RWPE2 (cell line): ENCODE data around the gene SMCR8.

Experiments
- ATAC-seq: fragments of 200-7000 bp; cut with Tn5 transposase; 3 replicates; pipeline ENCODE4 v1.9.1; 2021; ENCODE audit warnings: low read depth
- DNase-seq: peaks from one replicate; pipeline ENCODE4 v3.0.0-alpha.2; 2020; ENCODE audit warnings: low spot score
- H3K27ac ChIP-seq: fragments of 450-650 bp; 2 replicates; pipeline ENCODE4 v1.5.1; 2017; ENCODE audit warnings: mild to moderate bottlenecking; ENCODE audit not compliant: poor library complexity, severe bottlenecking
- H3K27me3 ChIP-seq: fragments of 250-450 bp; sonication (Bioruptor Pico); 2 replicates; pipeline ENCODE4 v1.5.1; 2021; ENCODE audit warnings: mild to moderate bottlenecking, moderate library complexity; ENCODE audit not compliant: insufficient read depth, poor library complexity, severe bottlenecking
- H3K36me3 ChIP-seq: fragments of 250-450 bp; sonication (Bioruptor Pico); 2 replicates; pipeline ENCODE4 v1.5.1; 2020; ENCODE audit warnings: low read depth, mild to moderate bottlenecking, moderate library complexity
- H3K4me1 ChIP-seq: fragments of 250-450 bp; sonication (Bioruptor Pico); 2 replicates; pipeline ENCODE4 v1.5.1; 2021; ENCODE audit warnings: mild to moderate bottlenecking, moderate library complexity; ENCODE audit not compliant: insufficient read depth, poor library complexity, severe bottlenecking
- H3K4me3 ChIP-seq: fragments of 250-450 bp; sonication (Bioruptor Pico); 2 replicates; pipeline ENCODE4 v1.5.1; 2021; ENCODE audit warnings: mild to moderate bottlenecking, moderate library complexity; ENCODE audit not compliant: severe bottlenecking
- H3K9me3 ChIP-seq: fragments of 250-450 bp; sonication (Bioruptor Pico); 2 replicates; pipeline ENCODE4 v1.5.1; 2021; ENCODE audit warnings: mild to moderate bottlenecking, moderate library complexity; ENCODE audit not compliant: severe bottlenecking
- TF ChIP-seq, protein P1 (sequence below): fragments of 450-650 bp; IDR thresholded peaks from one replicate; pipeline ENCODE4 v1.5.1; 2017; ENCODE audit warnings: mild to moderate bottlenecking, moderate library complexity; ENCODE audit not compliant: poor library complexity, severe bottlenecking

SMCR8 gene

DNA sequence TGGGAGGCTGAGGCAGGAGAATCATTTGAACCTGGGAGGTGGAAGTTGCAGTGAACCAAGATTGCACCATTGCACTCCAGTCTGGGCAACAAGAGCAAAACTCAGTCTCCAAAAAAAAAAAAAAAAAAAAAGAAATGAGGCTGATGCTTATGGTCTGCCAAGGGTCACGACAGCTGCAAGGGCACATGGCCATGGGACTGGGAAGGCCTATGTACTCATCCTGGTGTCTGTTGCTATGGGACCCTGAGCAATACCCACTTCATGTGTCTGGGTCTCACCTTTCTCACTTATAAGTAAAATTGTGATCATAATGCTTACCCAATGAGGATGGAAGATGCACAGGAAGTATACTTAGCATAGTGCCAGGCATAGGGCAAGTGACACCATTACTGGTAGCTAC is 38.0 kb upstream of the SMCR8 start:
- DNase-seq = no peak
- H3K4me1 ChIP-seq = no peaks in the 10 kb centered on the region
- H3K36me3 ChIP-seq = peaks cover 61% of the 10 kb centered on the region
- H3K27ac ChIP-seq = no peak overlapping the region
- H3K27me3 ChIP-seq = no peaks in the 10 kb centered on the region
- H3K9me3 ChIP-seq = no peaks in the 10 kb centered on the region
- TF ChIP-seq, protein P1, sequence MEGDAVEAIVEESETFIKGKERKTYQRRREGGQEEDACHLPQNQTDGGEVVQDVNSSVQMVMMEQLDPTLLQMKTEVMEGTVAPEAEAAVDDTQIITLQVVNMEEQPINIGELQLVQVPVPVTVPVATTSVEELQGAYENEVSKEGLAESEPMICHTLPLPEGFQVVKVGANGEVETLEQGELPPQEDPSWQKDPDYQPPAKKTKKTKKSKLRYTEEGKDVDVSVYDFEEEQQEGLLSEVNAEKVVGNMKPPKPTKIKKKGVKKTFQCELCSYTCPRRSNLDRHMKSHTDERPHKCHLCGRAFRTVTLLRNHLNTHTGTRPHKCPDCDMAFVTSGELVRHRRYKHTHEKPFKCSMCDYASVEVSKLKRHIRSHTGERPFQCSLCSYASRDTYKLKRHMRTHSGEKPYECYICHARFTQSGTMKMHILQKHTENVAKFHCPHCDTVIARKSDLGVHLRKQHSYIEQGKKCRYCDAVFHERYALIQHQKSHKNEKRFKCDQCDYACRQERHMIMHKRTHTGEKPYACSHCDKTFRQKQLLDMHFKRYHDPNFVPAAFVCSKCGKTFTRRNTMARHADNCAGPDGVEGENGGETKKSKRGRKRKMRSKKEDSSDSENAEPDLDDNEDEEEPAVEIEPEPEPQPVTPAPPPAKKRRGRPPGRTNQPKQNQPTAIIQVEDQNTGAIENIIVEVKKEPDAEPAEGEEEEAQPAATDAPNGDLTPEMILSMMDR = no peak
- no peak overlapping the region for H3K4me3 ChIP-seq
- ATAC-seq = no peak

DNA sequence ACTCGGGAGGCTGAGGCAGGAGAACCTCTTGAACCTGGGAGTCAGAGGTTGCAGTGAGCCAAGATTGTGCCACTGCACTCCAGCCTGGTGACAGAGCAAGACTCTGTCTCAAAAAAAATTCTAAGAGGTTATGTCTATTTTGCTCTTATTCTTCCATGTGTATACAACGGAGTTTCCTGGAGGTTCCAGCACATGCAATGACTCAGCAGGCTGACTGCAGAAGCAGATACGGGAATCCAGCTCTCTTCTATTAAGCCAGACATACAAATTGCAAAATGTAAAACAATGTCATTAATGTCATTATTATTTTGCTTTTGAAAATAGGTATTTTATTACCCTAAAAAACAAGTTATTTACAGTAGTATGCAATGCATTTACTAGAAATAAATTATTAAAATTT is 36.2 kb upstream of the SMCR8 start:
- no peaks in the 10 kb centered on the region for H3K4me1 ChIP-seq
- H3K36me3 ChIP-seq = peaks cover 69% of the 10 kb centered on the region
- no peaks in the 10 kb centered on the region for H3K27me3 ChIP-seq
- DNase-seq (no peak), ATAC-seq (no peak)
- H3K4me3 ChIP-seq = no peak overlapping the region
- H3K9me3 ChIP-seq = no peaks in the 10 kb centered on the region
- TF ChIP-seq, protein P1 = no peak
- H3K27ac ChIP-seq = no peak overlapping the region

DNA sequence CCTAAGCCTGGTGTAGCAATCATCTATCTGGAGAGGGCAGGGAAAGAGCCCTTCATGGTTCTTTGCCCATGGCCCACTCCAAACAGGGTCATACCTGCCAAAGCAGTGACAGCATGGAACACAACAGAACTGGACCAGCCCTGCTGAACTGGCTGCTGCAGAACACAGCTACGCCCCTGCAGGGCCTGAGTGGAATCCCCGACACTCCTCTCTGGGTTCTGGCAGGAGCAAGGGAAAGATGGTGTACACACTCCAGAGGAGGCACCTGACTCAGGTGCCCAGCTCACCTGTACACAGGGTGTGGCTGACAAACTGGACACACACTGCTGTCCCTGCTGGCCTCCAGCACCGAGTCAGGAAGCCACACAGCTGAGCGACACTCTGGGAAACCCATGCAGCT is 34.8 kb upstream of the SMCR8 start:
- peaks cover 78% of the 10 kb centered on the region for H3K36me3 ChIP-seq
- DNase-seq (no peak), ATAC-seq (no peak)
- no peak overlapping the region for H3K4me3 ChIP-seq
- TF ChIP-seq, protein P1 = no peak
- H3K9me3 ChIP-seq = no peaks in the 10 kb centered on the region
- H3K27me3 ChIP-seq = no peaks in the 10 kb centered on the region
- no peaks in the 10 kb centered on the region for H3K4me1 ChIP-seq
- no peak overlapping the region for H3K27ac ChIP-seq

DNA sequence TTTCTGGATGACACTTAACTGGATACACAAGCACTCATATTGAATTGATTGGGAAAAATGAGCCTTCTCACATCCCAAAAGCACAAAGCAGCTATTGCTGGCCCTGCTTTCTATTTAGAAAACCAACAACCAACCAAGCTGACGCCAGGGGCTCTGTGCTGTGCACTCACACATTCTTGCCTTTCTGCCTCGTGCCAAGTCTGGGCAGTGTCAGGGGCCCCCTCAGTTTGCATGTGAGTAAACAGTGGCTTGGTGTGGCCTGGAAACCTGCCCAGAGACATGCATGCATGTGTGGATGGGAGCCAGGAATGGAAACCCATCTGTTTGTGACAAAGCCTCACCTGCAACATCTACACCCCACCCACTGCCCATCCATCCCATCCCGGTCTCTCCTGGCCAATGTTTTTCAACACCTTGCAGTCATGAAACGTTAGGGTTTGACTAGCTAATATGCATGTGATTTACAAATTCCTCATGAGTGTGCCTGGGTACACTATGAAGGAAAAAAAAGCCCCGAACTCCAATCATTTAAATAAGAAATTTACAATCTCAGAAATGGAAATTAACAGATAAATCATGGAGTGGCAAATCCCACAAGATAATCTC is 34.2 kb upstream of the SMCR8 start:
- TF ChIP-seq, protein P1 = no peak
- DNase-seq = no peak
- H3K9me3 ChIP-seq = no peaks in the 10 kb centered on the region
- no peak overlapping the region for H3K27ac ChIP-seq
- no peak for ATAC-seq
- peaks cover 84% of the 10 kb centered on the region for H3K36me3 ChIP-seq
- no peak overlapping the region for H3K4me3 ChIP-seq
- no peaks in the 10 kb centered on the region for H3K27me3 ChIP-seq
- no peaks in the 10 kb centered on the region for H3K4me1 ChIP-seq

DNA sequence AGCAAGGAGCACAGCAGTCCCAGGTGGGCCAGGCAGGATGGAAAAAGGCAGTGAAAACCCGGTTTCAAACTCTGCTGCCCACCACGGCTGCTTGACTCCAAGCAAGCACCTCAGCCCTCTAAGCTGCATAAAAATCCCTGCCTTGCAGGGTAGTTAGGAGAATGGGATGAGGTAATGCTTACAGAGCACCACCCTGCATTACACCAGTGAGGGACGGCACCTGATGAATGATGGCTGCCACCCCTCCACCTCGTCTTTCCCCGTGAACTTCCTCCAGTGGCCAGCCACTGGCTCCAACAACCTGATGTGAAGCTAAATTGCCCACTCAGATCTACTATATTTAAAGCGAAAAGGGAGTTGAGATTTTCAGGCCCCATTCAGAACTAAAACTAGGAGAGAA is 33.3 kb upstream of the SMCR8 start:
- Histone ChIP-seq H3K27ac (no peak overlapping the region), H3K4me1 (no peaks in the 10 kb centered on the region), H3K27me3 (no peaks in the 10 kb centered on the region), H3K4me3 (no peak overlapping the region), H3K9me3 (no peaks in the 10 kb centered on the region), H3K36me3 (peaks cover 93% of the 10 kb centered on the region)
- DNase-seq (no peak), ATAC-seq (no peak)
- TF ChIP-seq, protein P1 = no peak
